D721Med (cell line): ENCODE data around the gene GSTCD.
"Not testable (repeated sequence)": the region's sequence is repeated elsewhere in the genome, so short reads cannot be mapped to it uniquely, and the experiment has no call there.

Experiments used
- DNase-seq: peaks from one replicate; pipeline ENCODE4 v3.0.0; 2011; ENCODE audit warnings: low spot score; ENCODE audit not compliant: insufficient read length
- FAIRE-seq: peaks from 2 replicates; lab custom pipeline; 2011; peaks lifted over from hg19 to GRCh38; lab: Jason Lieb, UNC
- TF ChIP-seq, protein P1 (sequence below): IDR thresholded peaks from 2 replicates; pipeline ENCODE4 v1.5.1; 2012; ENCODE audit warnings: mild to moderate bottlenecking, control low read depth; ENCODE audit not compliant: insufficient read depth; ENCODE audit errors: missing control alignments

The GSTCD gene

GRCh38 chr4:105751718-105752299 lies 43.2 kb downstream of the GSTCD start:
- FAIRE-seq, result peak; percentile 6
- TF ChIP-seq, protein P1, sequence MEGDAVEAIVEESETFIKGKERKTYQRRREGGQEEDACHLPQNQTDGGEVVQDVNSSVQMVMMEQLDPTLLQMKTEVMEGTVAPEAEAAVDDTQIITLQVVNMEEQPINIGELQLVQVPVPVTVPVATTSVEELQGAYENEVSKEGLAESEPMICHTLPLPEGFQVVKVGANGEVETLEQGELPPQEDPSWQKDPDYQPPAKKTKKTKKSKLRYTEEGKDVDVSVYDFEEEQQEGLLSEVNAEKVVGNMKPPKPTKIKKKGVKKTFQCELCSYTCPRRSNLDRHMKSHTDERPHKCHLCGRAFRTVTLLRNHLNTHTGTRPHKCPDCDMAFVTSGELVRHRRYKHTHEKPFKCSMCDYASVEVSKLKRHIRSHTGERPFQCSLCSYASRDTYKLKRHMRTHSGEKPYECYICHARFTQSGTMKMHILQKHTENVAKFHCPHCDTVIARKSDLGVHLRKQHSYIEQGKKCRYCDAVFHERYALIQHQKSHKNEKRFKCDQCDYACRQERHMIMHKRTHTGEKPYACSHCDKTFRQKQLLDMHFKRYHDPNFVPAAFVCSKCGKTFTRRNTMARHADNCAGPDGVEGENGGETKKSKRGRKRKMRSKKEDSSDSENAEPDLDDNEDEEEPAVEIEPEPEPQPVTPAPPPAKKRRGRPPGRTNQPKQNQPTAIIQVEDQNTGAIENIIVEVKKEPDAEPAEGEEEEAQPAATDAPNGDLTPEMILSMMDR, result no peak
- DNase-seq, result no peak

- DNase-seq (no peak), FAIRE-seq (peak; percentile 82)
- TF ChIP-seq, protein P1, result no peak
Observed at GRCh38 chr4:105753361-105753760, 44.8 kb downstream of the GSTCD start.

- TF ChIP-seq, protein P1, result no peak
- FAIRE-seq (peak; percentile 64), DNase-seq (no peak)
Observed at GRCh38 chr4:105755375-105755774, 46.8 kb downstream of the GSTCD start.

DNA sequence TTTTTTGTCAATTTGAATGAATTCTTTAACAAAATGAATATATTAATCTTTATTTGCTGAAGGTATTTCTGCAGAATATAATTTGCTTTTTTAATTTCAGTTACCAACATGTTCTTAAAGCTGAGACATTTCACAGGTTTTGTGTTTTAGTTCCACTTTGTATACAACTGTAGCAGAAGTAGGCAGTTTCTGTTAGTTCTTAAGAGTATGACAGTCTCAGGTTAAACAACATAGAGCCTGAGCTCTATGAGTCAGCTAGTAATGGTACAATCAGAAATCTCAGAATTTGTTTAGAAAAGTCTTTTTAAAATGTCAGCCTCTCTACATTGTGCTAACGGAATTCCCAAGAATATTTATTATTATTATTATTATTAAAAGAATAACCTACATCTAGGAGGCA lies 50.4 kb downstream of the GSTCD start:
- TF ChIP-seq, protein P1, result no peak
- DNase-seq (no peak), FAIRE-seq (no peak)

DNA sequence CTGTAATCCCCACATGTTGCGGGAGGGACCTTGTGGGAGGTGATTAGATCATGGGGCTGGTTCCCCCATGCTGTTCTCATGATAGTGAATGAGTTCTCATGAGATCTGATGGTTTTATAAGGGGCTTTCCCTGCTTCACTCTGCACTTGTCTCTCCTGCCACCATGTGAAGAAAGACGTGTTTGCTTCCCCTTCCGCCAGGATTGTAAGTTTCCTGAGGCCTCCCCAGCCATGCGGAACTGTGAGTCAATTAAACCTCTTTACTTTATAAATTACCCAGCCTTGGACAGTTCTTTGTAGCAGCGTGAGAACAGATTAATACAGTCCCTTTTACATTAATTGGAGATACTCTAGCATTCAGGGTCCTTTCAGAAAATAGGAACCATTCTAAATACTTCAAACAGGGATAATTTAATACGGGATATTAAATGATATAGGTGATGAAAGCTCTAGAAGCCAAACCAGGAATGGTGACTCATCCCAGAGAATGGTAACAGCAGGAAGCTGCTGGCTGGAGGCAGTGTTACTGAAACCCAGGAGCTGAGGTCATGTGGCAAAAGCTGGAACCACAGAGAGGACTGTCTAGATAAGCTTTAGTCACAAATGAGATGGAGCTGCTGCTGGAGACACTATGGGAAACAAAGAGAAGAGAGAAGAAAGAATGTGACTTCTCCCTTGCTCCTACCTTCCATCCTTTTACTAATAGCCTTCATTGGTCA lies 57.3 kb downstream of the GSTCD start:
- DNase-seq, result no peak
- TF ChIP-seq, protein P1, result no peak

DNA sequence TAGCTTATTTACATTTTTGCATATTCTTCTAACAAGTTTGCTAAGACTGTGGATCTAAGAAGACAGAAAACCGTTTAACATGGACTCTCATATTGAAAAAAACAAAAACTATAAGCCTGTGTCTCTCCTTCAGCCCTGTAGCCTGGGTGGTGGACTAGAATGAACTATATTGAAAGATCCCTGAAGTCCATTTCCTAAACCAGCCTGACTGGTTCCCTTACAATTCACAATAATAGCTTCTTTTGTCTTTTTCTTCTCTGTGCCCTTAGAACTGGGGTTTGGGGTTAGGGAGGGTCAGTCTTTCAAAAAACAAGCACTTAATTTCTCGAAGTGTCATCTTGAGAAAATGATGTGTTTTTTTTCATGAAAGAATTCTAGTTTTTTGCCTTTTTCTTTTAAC lies 59.0 kb downstream of the GSTCD start:
- FAIRE-seq (no peak), DNase-seq (no peak)
- TF ChIP-seq, protein P1, result no peak

More for the DNA sequence above, 57.3 kb downstream of the GSTCD start:
- no peak for FAIRE-seq

GRCh38 chr4:105770524-105770923 lies 61.9 kb downstream of the GSTCD start:
- DNase-seq, FAIRE-seq: not testable (repeated sequence)

- DNase-seq, FAIRE-seq: not testable (repeated sequence)
Observed at GRCh38 chr4:105772065-105772464, 63.5 kb downstream of the GSTCD start.

DNA sequence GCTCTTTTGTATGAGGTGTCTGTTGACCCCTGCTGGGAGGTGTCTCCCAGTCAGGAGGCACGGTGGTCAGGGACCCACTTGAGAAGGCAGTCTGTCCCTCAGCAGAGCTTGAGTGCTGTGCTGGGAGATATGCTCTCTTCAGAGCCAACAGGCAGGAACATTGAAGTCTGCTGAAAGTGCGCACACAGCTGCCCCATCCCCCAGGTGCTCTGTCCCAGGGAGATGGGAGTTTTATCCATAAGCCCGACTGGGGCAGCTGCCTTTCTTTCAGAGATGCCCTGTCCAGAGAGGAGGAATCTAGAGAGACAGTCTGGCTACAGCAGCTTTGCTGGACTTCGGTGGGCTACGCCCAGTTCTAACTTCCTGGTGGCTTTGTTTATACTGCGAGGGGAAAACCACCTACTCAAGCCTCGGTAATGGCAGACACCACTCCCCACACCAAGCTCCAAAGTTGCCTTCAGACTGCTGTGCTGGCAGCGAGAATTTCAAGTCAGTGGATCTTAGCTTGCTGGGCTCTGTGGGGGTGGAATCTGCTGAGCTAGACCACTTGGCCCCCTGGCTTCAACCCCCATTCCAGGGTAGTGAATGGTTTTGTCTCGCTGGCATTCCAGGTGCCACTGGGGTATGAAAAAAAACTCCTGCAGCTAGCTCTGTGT lies 67.3 kb downstream of the GSTCD start:
- DNase-seq, FAIRE-seq: not testable (repeated sequence)
